Activated T-cell treated with anti-CD3 and anti-CD28 coated beads, Interleukin-2, amount 50 U/mL, for 24 hours (primary cell): ENCODE measurements around the gene LILRB2.
"Not testable (repeated sequence)": the region's sequence is repeated elsewhere in the genome, so short reads cannot be mapped to it uniquely, and the experiment has no call there.

Experiments
- DNase-seq: peaks from one replicate; pipeline ENCODE4 v3.0.0-alpha.2; 2020
- H3K27ac Mint-ChIP-seq: 2 replicates; pipeline ENCODE4 v1.8.0; 2020; ENCODE audit warnings: mild to moderate bottlenecking, mixed read lengths
- H3K27me3 Mint-ChIP-seq: 2 replicates; pipeline ENCODE4 v1.8.0; 2020; ENCODE audit warnings: mixed read lengths
- H3K36me3 Mint-ChIP-seq: 2 replicates; pipeline ENCODE4 v1.8.0; 2020; ENCODE audit warnings: low read depth, mixed read lengths
- H3K4me1 Mint-ChIP-seq: 2 replicates; pipeline ENCODE4 v1.8.0; 2020; ENCODE audit warnings: low read depth, mixed read lengths
- H3K4me3 Mint-ChIP-seq: 2 replicates; pipeline ENCODE4 v1.8.0; 2020; ENCODE audit warnings: mild to moderate bottlenecking, moderate library complexity, mixed read lengths
- H3K9me3 Mint-ChIP-seq: 2 replicates; pipeline ENCODE4 v1.8.0; 2020; ENCODE audit warnings: mixed read lengths

The LILRB2 gene

GRCh38 chr19:54271587-54271986, 9.3 kb downstream of the LILRB2 start:
- not testable (repeated sequence) for H3K4me3 Mint-ChIP-seq, H3K4me1 Mint-ChIP-seq, H3K27ac Mint-ChIP-seq, H3K9me3 Mint-ChIP-seq, H3K36me3 Mint-ChIP-seq, DNase-seq
- peaks cover 57% of the 10 kb centered on the region for H3K27me3 Mint-ChIP-seq

GRCh38 chr19:54271106-54271505, 9.8 kb downstream of the LILRB2 start:
- H3K4me3 Mint-ChIP-seq = no peak overlapping the region
- H3K4me1 Mint-ChIP-seq = peaks cover 7% of the 10 kb centered on the region

GRCh38 chr19:54268936-54269335, 12.0 kb downstream of the LILRB2 start:
- H3K9me3 Mint-ChIP-seq = no peaks in the 10 kb centered on the region
- H3K27ac Mint-ChIP-seq = no peak overlapping the region

More at GRCh38 chr19:54271106-54271505, 9.8 kb downstream of the LILRB2 start:
- DNase-seq = no peak
- Mint-ChIP-seq H3K27ac (no peak overlapping the region), H3K27me3 (peaks cover 55% of the 10 kb centered on the region), H3K36me3 (no peaks in the 10 kb centered on the region), H3K9me3 (no peaks in the 10 kb centered on the region)

GRCh38 chr19:54266133-54266532, 14.8 kb downstream of the LILRB2 start:
- no peaks in the 10 kb centered on the region for H3K36me3 Mint-ChIP-seq
- peak; percentile 77 for DNase-seq
- no peak overlapping the region for H3K27ac Mint-ChIP-seq
- H3K4me1 Mint-ChIP-seq = peaks cover 2% of the 10 kb centered on the region
- H3K27me3 Mint-ChIP-seq = peaks cover 34% of the 10 kb centered on the region
- no peak overlapping the region for H3K4me3 Mint-ChIP-seq
- H3K9me3 Mint-ChIP-seq = no peaks in the 10 kb centered on the region

More at GRCh38 chr19:54268936-54269335, 12.0 kb downstream of the LILRB2 start:
- Mint-ChIP-seq H3K27me3 (peaks cover 54% of the 10 kb centered on the region), H3K4me3 (no peak overlapping the region), H3K36me3 (no peaks in the 10 kb centered on the region), H3K4me1 (peaks cover 4% of the 10 kb centered on the region)
- DNase-seq = no peak

GRCh38 chr19:54262470-54262869, 18.4 kb downstream of the LILRB2 start:
- H3K9me3 Mint-ChIP-seq = no peaks in the 10 kb centered on the region
- peaks cover 2% of the 10 kb centered on the region for H3K4me1 Mint-ChIP-seq
- no peaks in the 10 kb centered on the region for H3K36me3 Mint-ChIP-seq

GRCh38 chr19:54262066-54262465, 18.8 kb downstream of the LILRB2 start:
- no peak overlapping the region for H3K27ac Mint-ChIP-seq
- no peak overlapping the region for H3K4me3 Mint-ChIP-seq
- DNase-seq = no peak
- no peaks in the 10 kb centered on the region for H3K36me3 Mint-ChIP-seq
- no peaks in the 10 kb centered on the region for H3K9me3 Mint-ChIP-seq
- peaks cover 23% of the 10 kb centered on the region for H3K27me3 Mint-ChIP-seq
- peaks cover 2% of the 10 kb centered on the region for H3K4me1 Mint-ChIP-seq

More at GRCh38 chr19:54262470-54262869, 18.4 kb downstream of the LILRB2 start:
- peaks cover 22% of the 10 kb centered on the region for H3K27me3 Mint-ChIP-seq
- no peak overlapping the region for H3K27ac Mint-ChIP-seq
- H3K4me3 Mint-ChIP-seq = no peak overlapping the region
- no peak for DNase-seq

GRCh38 chr19:54257116-54257480, 23.8 kb downstream of the LILRB2 start, which contains the start of gene LILRB5:
TSS of gene LILRB5 (minus strand) at chr19:54257273. CDS start at chr19:54257193, 80 bp downstream.
- no peak within 1 kb of the TSS for H3K27ac Mint-ChIP-seq

GRCh38 chr19:54256250-54257115, 24.4 kb downstream of the LILRB2 start:
- Mint-ChIP-seq H3K27ac (no peak overlapping the region), H3K27me3 (peaks cover 18% of the 10 kb centered on the region), H3K4me3 (no peak overlapping the region), H3K9me3 (no peaks in the 10 kb centered on the region), H3K36me3 (no peaks in the 10 kb centered on the region), H3K4me1 (no peaks in the 10 kb centered on the region)
- no peak for DNase-seq

More at GRCh38 chr19:54257116-54257480, 23.8 kb downstream of the LILRB2 start, which contains the start of gene LILRB5:
- H3K9me3 Mint-ChIP-seq = no peaks in the 10 kb centered on the region
- peaks cover 18% of the 10 kb centered on the region for H3K27me3 Mint-ChIP-seq
- no peaks in the 10 kb centered on the region for H3K4me1 Mint-ChIP-seq
- H3K4me3 Mint-ChIP-seq = no peak within 1 kb of the TSS
- no peak for DNase-seq
- no peaks in the 10 kb centered on the region for H3K36me3 Mint-ChIP-seq

- DNase-seq = no peak
- Mint-ChIP-seq H3K27me3 (peaks cover 20% of the 10 kb centered on the region), H3K27ac (no peak overlapping the region), H3K4me3 (no peak overlapping the region), H3K4me1 (peaks cover 3% of the 10 kb centered on the region), H3K9me3 (no peaks in the 10 kb centered on the region), H3K36me3 (no peaks in the 10 kb centered on the region)
Observed at GRCh38 chr19:54255105-54255775, 25.7 kb downstream of the LILRB2 start.

GRCh38 chr19:54254195-54254906, 26.6 kb downstream of the LILRB2 start:
- Mint-ChIP-seq H3K4me3 (no peak overlapping the region), H3K27ac (no peak overlapping the region), H3K36me3 (no peaks in the 10 kb centered on the region), H3K9me3 (no peaks in the 10 kb centered on the region), H3K27me3 (peaks cover 22% of the 10 kb centered on the region), H3K4me1 (peaks cover 5% of the 10 kb centered on the region)
- DNase-seq = no peak

- H3K27me3 Mint-ChIP-seq = peaks cover 22% of the 10 kb centered on the region
- H3K4me3 Mint-ChIP-seq = no peak overlapping the region
- DNase-seq = no peak
- H3K27ac Mint-ChIP-seq = no peak overlapping the region
- peaks cover 5% of the 10 kb centered on the region for H3K4me1 Mint-ChIP-seq
- no peaks in the 10 kb centered on the region for H3K36me3 Mint-ChIP-seq
- no peaks in the 10 kb centered on the region for H3K9me3 Mint-ChIP-seq
Observed at GRCh38 chr19:54253331-54254194, 27.3 kb downstream of the LILRB2 start.

GRCh38 chr19:54252845-54253244, 28.1 kb downstream of the LILRB2 start:
- no peak overlapping the region for H3K27ac Mint-ChIP-seq
- no peak overlapping the region for H3K4me3 Mint-ChIP-seq
- no peak for DNase-seq
- H3K9me3 Mint-ChIP-seq = no peaks in the 10 kb centered on the region
- H3K27me3 Mint-ChIP-seq = peaks cover 21% of the 10 kb centered on the region
- H3K4me1 Mint-ChIP-seq = peaks cover 12% of the 10 kb centered on the region
- no peaks in the 10 kb centered on the region for H3K36me3 Mint-ChIP-seq

- Mint-ChIP-seq H3K27me3 (peaks cover 16% of the 10 kb centered on the region), H3K4me1 (peaks cover 18% of the 10 kb centered on the region), H3K9me3 (no peaks in the 10 kb centered on the region), H3K36me3 (no peaks in the 10 kb centered on the region), H3K4me3 (no peak overlapping the region), H3K27ac (no peak overlapping the region)
- DNase-seq = no peak
Observed at GRCh38 chr19:54252243-54252642, 28.7 kb downstream of the LILRB2 start.
